CD4-positive, alpha-beta T cell treated with Interleukin-4 for 1 hour (primary cell): ENCODE measurements around the gene IAH1.

Experiments used
- DNase-seq, 2 donors: peaks; one replicate each; pipeline ENCODE4 v3.0.0-alpha.2; 2020 to 2022

Gene IAH1

DNA sequence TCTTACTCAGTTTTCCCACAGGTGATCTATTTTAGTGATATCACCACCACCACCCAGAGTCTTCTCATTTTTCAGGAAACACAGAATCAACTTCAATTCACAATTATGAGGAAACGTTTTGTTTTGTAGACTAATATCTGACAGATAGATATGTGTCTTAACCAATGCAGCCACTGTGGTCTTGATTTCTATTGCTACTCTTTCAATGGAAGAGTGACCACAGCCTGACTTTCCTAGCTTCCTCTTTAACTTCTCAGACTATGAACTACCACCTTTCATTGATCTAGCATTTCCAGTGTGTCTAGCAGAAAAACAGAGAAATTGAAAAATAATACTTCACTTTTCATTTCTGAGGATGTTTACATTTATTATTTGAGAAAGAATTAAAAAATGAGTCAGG lies 60.8 kb downstream of the IAH1 start:
- no peak for DNase-seq

DNA sequence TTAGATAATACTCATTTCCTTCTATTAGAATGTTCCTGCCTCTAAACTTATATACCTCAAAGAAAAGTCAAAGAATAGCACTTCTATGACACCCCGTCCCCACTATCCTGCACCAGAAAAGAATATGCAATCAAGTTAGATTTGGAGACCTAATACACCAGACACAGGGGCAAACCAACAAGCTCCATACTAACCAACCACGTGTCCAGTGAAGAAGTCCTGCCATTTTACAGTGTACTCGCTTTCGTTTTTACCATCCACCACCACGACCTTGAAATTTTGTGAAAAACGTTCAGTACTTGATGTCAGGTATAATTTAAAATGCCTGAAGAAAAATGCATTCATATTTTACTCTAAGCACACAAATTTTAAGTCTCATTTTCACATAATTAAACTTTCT lies 62.2 kb downstream of the IAH1 start:
- no peak for DNase-seq

DNA sequence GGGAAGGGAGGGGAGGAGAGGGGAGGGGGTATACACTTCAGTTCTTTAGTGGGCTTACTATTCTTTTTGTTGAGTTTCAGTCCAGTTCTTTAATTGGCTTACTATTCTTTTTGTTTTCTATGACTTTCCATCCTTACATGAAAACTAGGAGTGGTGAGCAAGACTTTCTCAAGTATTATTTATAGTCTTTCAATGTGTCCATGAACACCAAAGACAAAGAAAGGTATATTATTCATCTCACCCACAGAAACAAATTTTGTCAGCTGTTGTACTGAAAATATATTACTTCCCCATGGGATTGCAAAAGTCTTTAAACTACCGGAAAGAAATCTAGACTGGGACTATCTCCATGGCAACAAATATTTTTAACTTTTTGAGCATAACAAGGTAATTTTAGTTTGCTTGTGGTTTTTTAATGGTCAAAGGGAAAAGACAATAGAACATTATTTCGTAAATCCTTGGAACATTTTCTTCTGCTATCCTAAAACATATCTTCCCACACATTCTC lies 63.7 kb downstream of the IAH1 start:
- peak in 1 of 2 donors; percentile 26 for DNase-seq
